GM21576 (cell line): ENCODE data around the gene TRAK1.

Source experiments
- ATAC-seq: cut with Tn5 transposase; IDR thresholded peaks from one replicate; pipeline ENCODE4 v1.9.1; 2021; ENCODE audit warnings: mild to moderate bottlenecking, moderate library complexity; ENCODE audit not compliant: unreplicated experiment

The TRAK1 gene

GRCh38 chr3:42270561-42270960, 179.4 kb downstream of the TRAK1 start:
- ATAC-seq = no peak

GRCh38 chr3:42271786-42272185, 180.6 kb downstream of the TRAK1 start:
- no peak for ATAC-seq

GRCh38 chr3:42273361-42273760, 182.2 kb downstream of the TRAK1 start:
- no peak for ATAC-seq

- no peak for ATAC-seq
Observed at GRCh38 chr3:42274266-42274665, 183.1 kb downstream of the TRAK1 start.

GRCh38 chr3:42275217-42275616, 184.1 kb downstream of the TRAK1 start:
- ATAC-seq = no peak
